GM12878 (cell line): ENCODE results near the gene NFATC2. TPM values are rescaled to one million over a fixed set of nuclear protein-coding genes. Genes with fewer than 3 reads are reported as not detected.

Source experiments
- ATAC-seq: fragments of 200-7000 bp; cut with Tn5 transposase; 3 replicates; pipeline ENCODE4 v1.9.1; 2020; ENCODE audit warnings: mild to moderate bottlenecking, moderate library complexity
- BruUV-seq: library from RNA; stranded (reverse); fragments of 400-500 nt; replicated peaks from 2 replicates; lab custom pipeline; 2021; lab: Mats Ljungman, UMichigan
- CTCF ChIA-PET: fragments of 300-600 bp; sonication (Branson Sonifier 250); formaldehyde crosslinking; extraction: SDS; loops from one replicate; lab custom pipeline; 2021; ENCODE audit warnings: inconsistent platforms; lab: Yijun Ruan, JAX
- POLR2A ChIA-PET: fragments of 350-600 bp; formaldehyde crosslinking; extraction: SDS; loops from one replicate; lab custom pipeline; 2021; ENCODE audit warnings: inconsistent platforms; lab: Charles Lee
- RAD21 ChIA-PET: fragments of 300-600 bp; sonication (Branson Sonifier 250); formaldehyde crosslinking; loops from one replicate; lab custom pipeline; 2023; ENCODE audit warnings: antibody characterized with exemption; ENCODE audit not compliant: unreplicated experiment; lab: Charles Lee
- SMC1A ChIA-PET: fragments of 300-600 bp; sonication (Branson Sonifier 250); formaldehyde crosslinking; loops from one replicate; lab custom pipeline; 2023; ENCODE audit not compliant: unreplicated experiment, uncharacterized antibody; lab: Charles Lee
- DNase-seq: peaks from one replicate; pipeline ENCODE4 v3.0.0-alpha.2; 2011; ENCODE audit warnings: low read depth, low spot score
- FAIRE-seq: peaks from 3 replicates; lab custom pipeline; 2011; peaks lifted over from hg19 to GRCh38; lab: Jason Lieb, UNC
- H2AFZ ChIP-seq: 2 replicates; pipeline ENCODE4 v1.6.0; 2011; ENCODE audit warnings: low read depth, low read length, control low read depth; ENCODE audit not compliant: control insufficient read depth
- H3K27ac ChIP-seq: 2 replicates; pipeline ENCODE4 v1.5.1; 2011; ENCODE audit warnings: control low read depth; ENCODE audit not compliant: control insufficient read depth, insufficient read depth
- H3K27me3 ChIP-seq, 2 experiments: replicated peaks in 1 of 2; 2 replicates each; pipeline versions ENCODE4 v1.6.0 to v1.6.1; 2011; ENCODE audit warnings: low read length in 1 of 2; ENCODE audit not compliant: control insufficient read depth in 2 of 2, insufficient read depth in 2 of 2
- H3K36me3 ChIP-seq, 2 experiments: 2 replicates each; pipeline ENCODE4 v1.5.1; 2011; ENCODE audit warnings: low read length in 1 of 2; ENCODE audit not compliant: control insufficient read depth in 2 of 2, insufficient read depth in 2 of 2
- H3K4me1 ChIP-seq: 2 replicates; pipeline ENCODE4 v1.6.1; 2011; ENCODE audit warnings: mild to moderate bottlenecking, low read length, moderate library complexity, mixed read lengths; ENCODE audit not compliant: control insufficient read depth, insufficient read depth
- H3K4me2 ChIP-seq: 2 replicates; pipeline ENCODE4 v1.6.0; 2011; ENCODE audit warnings: control low read depth; ENCODE audit not compliant: control insufficient read depth, insufficient read depth
- H3K4me3 ChIP-seq: fragments of 200-600 bp; sonication (generic); 2 replicates; pipeline ENCODE4 v1.5.1; 2016
- H3K79me2 ChIP-seq: 2 replicates; pipeline ENCODE4 v1.6.0; 2011; ENCODE audit warnings: low read length; ENCODE audit not compliant: control insufficient read depth, insufficient read depth
- H3K9ac ChIP-seq: 2 replicates; pipeline ENCODE4 v1.8.0; 2011; ENCODE audit warnings: low read length, control low read depth, mixed read lengths; ENCODE audit not compliant: control insufficient read depth, insufficient read depth
- H3K9me3 ChIP-seq: replicated peaks from 3 replicates; pipeline ENCODE4 v1.5.1; 2011; ENCODE audit warnings: mild to moderate bottlenecking, low read length; ENCODE audit not compliant: control insufficient read depth, insufficient read depth
- H4K20me1 ChIP-seq: 2 replicates; pipeline ENCODE4 v1.6.0; 2011; ENCODE audit not compliant: control insufficient read depth, insufficient read depth
- BCLAF1 ChIP-seq: fragments of 450-650 bp; IDR thresholded peaks from 2 replicates; pipeline ENCODE4 v1.6.1; 2017; ENCODE audit warnings: antibody characterized with exemption, mild to moderate bottlenecking, moderate library complexity
- BRCA1 ChIP-seq: IDR thresholded peaks from 2 replicates; pipeline ENCODE4 v1.6.1; 2011; ENCODE audit warnings: low read depth, low read length, improper control_type of control experiment
- CHD4 ChIP-seq: fragments of 200-600 bp; sonication (generic); IDR thresholded peaks from 2 replicates; pipeline ENCODE4 v1.6.1; 2016; ENCODE audit warnings: mild to moderate bottlenecking
- CREB1 ChIP-seq: IDR thresholded peaks from 2 replicates; pipeline ENCODE4 v1.6.1; 2012; ENCODE audit warnings: low read depth, mild to moderate bottlenecking, inconsistent platforms
- FOXK2 ChIP-seq: fragments of 450-650 bp; IDR thresholded peaks from 2 replicates; pipeline ENCODE4 v1.6.1; 2017; ENCODE audit warnings: mild to moderate bottlenecking, moderate library complexity
- IKZF2 ChIP-seq, 2 experiments: fragments of 450-650 bp; IDR thresholded peaks; 2 replicates each; pipeline ENCODE4 v1.6.1; 2017; ENCODE audit warnings: mild to moderate bottlenecking in 2 of 2, moderate library complexity in 2 of 2
- IRF5 ChIP-seq: fragments of 450-650 bp; IDR thresholded peaks from 2 replicates; pipeline ENCODE4 v1.6.1; 2017; ENCODE audit warnings: borderline replicate concordance
- MEF2A ChIP-seq: IDR thresholded peaks from 2 replicates; pipeline ENCODE4 v1.6.1; 2011; ENCODE audit warnings: low read depth, mild to moderate bottlenecking, low read length, moderate library complexity; ENCODE audit not compliant: insufficient read depth
- POU2F2 ChIP-seq: IDR thresholded peaks from 3 replicates; pipeline ENCODE4 v1.6.1; 2011; ENCODE audit warnings: low read depth, mild to moderate bottlenecking, low read length, borderline replicate concordance
- RAD51 ChIP-seq: fragments of 450-650 bp; IDR thresholded peaks from 2 replicates; pipeline ENCODE4 v1.6.1; 2016; ENCODE audit warnings: moderate library complexity, mild to moderate bottlenecking, inconsistent platforms
- SMC3 ChIP-seq: IDR thresholded peaks from 2 replicates; pipeline ENCODE4 v1.6.1; 2011; ENCODE audit warnings: low read length, improper control_type of control experiment, borderline replicate concordance
- ZNF274 ChIP-seq: IDR thresholded peaks from one replicate; pipeline ENCODE4 v1.8.0; 2011; ENCODE audit not compliant: insufficient read length, insufficient read depth
- ZNF384 ChIP-seq: IDR thresholded peaks from 2 replicates; pipeline ENCODE4 v1.6.1; 2012; ENCODE audit warnings: low read depth, mild to moderate bottlenecking, low read length, improper control_type of control experiment, borderline replicate concordance
- WGBS: methylation state at CpG from one replicate; pipeline ENCODE4 v1.1.6; 2016; ENCODE audit warnings: low lambda C conversion rate; ENCODE audit not compliant: insufficient replicate concordance, insufficient coverage; ENCODE audit errors: missing lambda C conversion rate; 5-methylcytosine and 5-hydroxymethylcytosine counted together
- in situ Hi-C: fragments of 300-500 bp; cut with MboI; formaldehyde crosslinking; loops from 9 replicates; pipeline ENCODE4 v1.14.3; 2018; ENCODE audit warnings: mixed read lengths
- intact Hi-C: fragments of 100-400 bp; cut with micrococcal nuclease; formaldehyde crosslinking; loops from one replicate; pipeline ENCODE4 v1.14.2; 2022; ENCODE audit not compliant: unreplicated experiment
- polyA plus RNA-seq, 11 experiments: library from polyadenylated mRNA; depleted of rRNA in 4 of 11; unstranded in 6 of 11; stranded (reverse) in 5 of 11; fragments of >200 nt; fragmentation: Nextera tagmentation in 4 of 11; fragmentation: Illumina TruSeq in 1 of 11; extraction: Ambion mirVana in 4 of 11; extraction: Trizol in 1 of 11; gene quantifications; 1 replicate in 1 of 11; 2 replicates in 10 of 11; pipeline versions ENCODE4 v1.2.1 to v1.2.3, GENCODE V29; 2011 to 2016; ENCODE audit warnings: inconsistent platforms in 2 of 11, missing spikeins in 2 of 11, low read depth in 1 of 11
- total RNA-seq, 4 experiments: library from RNA; depleted of rRNA in 3 of 4; stranded (reverse); fragments of >200 nt in 3 of 4; fragmentation: Illumina TruSeq in 1 of 4; extraction: Trizol in 1 of 4; gene quantifications; 2 replicates each; pipeline versions ENCODE4 v1.2.1 to v1.2.3, GENCODE V29; 2013 to 2021

Gene NFATC2
- total and polyA plus RNA-seq, 10 of the 15 experiments (the other 5 are each of a cell fraction or from before 2014, with no cell fraction given), result 3.3 to 20.0 (median 7.3) TPM

GRCh38 chr20:51360451-51361201 is 181.9 kb downstream of the NFATC2 start:
- Histone ChIP-seq H3K4me1 (peaks cover 3% of the 10 kb centered on the region; the same call in 1 of the 2 replicates), H3K27ac (no peak overlapping the region), H2AFZ (no peak overlapping the region), H3K27me3 (no peaks in the 10 kb centered on the region), H3K79me2 (no peaks in the 10 kb centered on the region), H3K36me3 (no peaks in the 10 kb centered on the region), H3K9me3 (no peaks in the 10 kb centered on the region; the same call in 2 of the 3 replicates), H3K9ac (no peak overlapping the region), H4K20me1 (no peaks in the 10 kb centered on the region), H3K4me2 (no peak overlapping the region), H3K4me3 (no peak overlapping the region)
- TF ChIP-seq RAD51 (no peak), FOXK2 (no peak), CREB1 (no peak), CHD4 (no peak), BCLAF1 (no peak), IRF5 (no peak), BRCA1 (no peak), ZNF384 (no peak), ZNF274 (no peak), POU2F2 (no peak), MEF2A (no peak), SMC3 (no peak), IKZF2 (IDR thresholded peaks at IDR 0.05) (no peak)
- FAIRE-seq, result no peak
- BruUV-seq, result no TSS peak
- intact Hi-C loops (no loop called here), in situ Hi-C loops (no loop called here)
- WGBS, result 44% methylated on average over 13 of the region's 13 CpGs
- ATAC-seq, result no peak
- DNase-seq, result no peak
- RAD21 ChIA-PET, result no interaction called here
- SMC1A ChIA-PET, result no interaction called here
- CTCF ChIA-PET, result no interaction called here
- POLR2A ChIA-PET, result no interaction called here
